Kidney (tissue), 14 donors: ENCODE data around the gene CNTN1. TPM values are rescaled to one million over a fixed set of nuclear protein-coding genes. Genes with fewer than 3 reads are reported as not detected.

ENCODE experiments used
- DNase-seq, 5 donors: peaks; one replicate each; pipeline ENCODE4 v3.0.0-alpha.2; 2013 to 2020
- FAIRE-seq: peaks from 2 replicates; lab custom pipeline; 2012; peaks lifted over from hg19 to GRCh38; lab: Jason Lieb, UNC
- H3K27ac ChIP-seq, 2 donors: one replicate each; pipeline ENCODE4 v1.7.0; 2013; ENCODE audit warnings: low read depth in 2 of 2, low read length in 2 of 2, inconsistent platforms in 1 of 2
- H3K27me3 ChIP-seq: one replicate; pipeline ENCODE4 v1.7.1; 2013; ENCODE audit warnings: low read length, inconsistent platforms; ENCODE audit not compliant: control insufficient read depth, insufficient read depth
- H3K36me3 ChIP-seq, 3 donors: one replicate each; pipeline versions ENCODE4 v1.7.0 to v1.7.1; 2013; ENCODE audit warnings: low read length in 3 of 3, control low read depth in 1 of 3, inconsistent platforms in 1 of 3; ENCODE audit not compliant: insufficient read depth in 3 of 3, control insufficient read depth in 2 of 3
- H3K4me1 ChIP-seq, 3 donors: one replicate each; pipeline versions ENCODE4 v1.7.0 to v1.7.1; 2013; ENCODE audit warnings: low read length in 3 of 3, inconsistent platforms in 1 of 3, low read depth in 1 of 3; ENCODE audit not compliant: control insufficient read depth in 2 of 3, insufficient read depth in 2 of 3
- H3K4me3 ChIP-seq, 3 donors: one replicate each; pipeline versions ENCODE4 v1.7.0 to v1.8.1; 2013; ENCODE audit warnings: low read length in 3 of 3, control low read depth in 1 of 3, inconsistent platforms in 1 of 3
- H3K9ac ChIP-seq, 3 donors: one replicate each; pipeline versions ENCODE4 v1.7.0 to v1.7.1; 2013; ENCODE audit warnings: low read length in 3 of 3, control low read depth in 1 of 3, inconsistent platforms in 1 of 3
- H3K9me3 ChIP-seq, 3 donors: one replicate each; pipeline versions ENCODE4 v1.7.0 to v1.7.1; 2013; ENCODE audit warnings: low read length in 3 of 3, control low read depth in 1 of 3, inconsistent platforms in 1 of 3; ENCODE audit not compliant: control insufficient read depth in 2 of 3, insufficient read depth in 1 of 3
- CTCF ChIP-seq: IDR thresholded peaks from 3 replicates; pipeline ENCODE4 v1.5.1; 2012; ENCODE audit warnings: mild to moderate bottlenecking, moderate library complexity, borderline replicate concordance; ENCODE audit not compliant: insufficient read depth; ENCODE audit errors: extremely low read depth
- intact Hi-C: fragments of 100-400 bp; cut with DNase I; formaldehyde crosslinking; loops from one replicate; pipeline ENCODE4 v1.11.1; 2022
- polyA plus RNA-seq: library from polyadenylated mRNA; stranded (reverse); fragments of 350-450 nt; fragmentation: Illumina TruSeq; extraction: RNeasy Lipid Tissue Mini Kit (QIAGEN cat#74804); gene quantifications from one replicate; pipeline ENCODE4 v1.2.3, GENCODE V29; 2014; ENCODE audit warnings: low read depth, low replicate concordance; ENCODE audit not compliant: insufficient read depth
- total RNA-seq: library from RNA; stranded (reverse); fragmentation: NEBNext Ultra II Directional; extraction: Animal tissue kit (Norgen Biotek cat#: 25700); gene quantifications from one replicate; pipeline ENCODE4 v1.2.1, GENCODE V29; 2021
- donor health status: control.
- donor health status: control.
- donor health status: control.
- donor health status: control.
- donor health status: control.
- donor health status: DM: yes; HTN: yes; CAD: no.
- donor health status: Normal renal cell carcinoma (clear cell type).

CNTN1 gene
- total and polyA plus RNA-seq, 2 donors from 2014 or later, result 6.3 to 9.9 TPM

GRCh38 chr12:41049033-41049432 lies 356.8 kb downstream of the CNTN1 start:
- no peak overlapping the region for H3K4me3 ChIP-seq
- H3K4me1 ChIP-seq, result no peaks in the 10 kb centered on the region
- H3K9ac ChIP-seq, result no peak overlapping the region
- H3K27me3 ChIP-seq, result no peaks in the 10 kb centered on the region
- no peak for FAIRE-seq
- intact Hi-C loops, result no loop called here
- no peak overlapping the region for H3K27ac ChIP-seq
- no peaks in the 10 kb centered on the region for H3K36me3 ChIP-seq
- TF ChIP-seq CTCF, result no peak
- no peaks in the 10 kb centered on the region for H3K9me3 ChIP-seq
- no peak for DNase-seq

GRCh38 chr12:41051954-41052353 lies 359.7 kb downstream of the CNTN1 start:
- no peak for FAIRE-seq
- intact Hi-C loops, result no loop called here
- Histone ChIP-seq H3K4me1 (no peaks in the 10 kb centered on the region), H3K4me3 (no peak overlapping the region), H3K9me3 (no peaks in the 10 kb centered on the region), H3K27ac (no peak overlapping the region), H3K36me3 (no peaks in the 10 kb centered on the region), H3K9ac (no peak overlapping the region), H3K27me3 (no peaks in the 10 kb centered on the region)
- no peak for DNase-seq
- TF ChIP-seq CTCF, result no peak

- intact Hi-C loops, result no loop called here
- Histone ChIP-seq H3K9me3 (no peaks in the 10 kb centered on the region), H3K36me3 (no peaks in the 10 kb centered on the region), H3K27ac (no peak overlapping the region), H3K27me3 (no peaks in the 10 kb centered on the region), H3K4me3 (no peak overlapping the region), H3K9ac (no peak overlapping the region), H3K4me1 (no peaks in the 10 kb centered on the region)
- TF ChIP-seq CTCF, result no peak
- FAIRE-seq, result no peak
- no peak for DNase-seq
Measured at GRCh38 chr12:41052441-41052840, 360.2 kb downstream of the CNTN1 start.

GRCh38 chr12:41053046-41053445 lies 360.8 kb downstream of the CNTN1 start:
- TF ChIP-seq CTCF, result no peak

More at GRCh38 chr12:41053046-41053445, 360.8 kb downstream of the CNTN1 start:
- Histone ChIP-seq H3K9me3 (no peaks in the 10 kb centered on the region), H3K9ac (no peak overlapping the region), H3K27me3 (no peaks in the 10 kb centered on the region), H3K27ac (no peak overlapping the region), H3K4me1 (no peaks in the 10 kb centered on the region), H3K36me3 (no peaks in the 10 kb centered on the region), H3K4me3 (no peak overlapping the region)
- no peak for DNase-seq
- no peak for FAIRE-seq
- intact Hi-C loops, result no loop called here
